DND-41 (cell line): ENCODE results near the gene SFT2D1.

ENCODE experiments used
- ATAC-seq: fragments of 200-7000 bp; cut with Tn5 transposase; 3 replicates; pipeline ENCODE4 v1.9.1; 2021; ENCODE audit warnings: low read depth; ENCODE audit not compliant: insufficient read depth
- DNase-seq: peaks from one replicate; pipeline ENCODE4 v3.0.0-alpha.2; 2020
- H2AFZ ChIP-seq: 2 replicates; pipeline ENCODE4 v1.6.0; 2012; ENCODE audit warnings: low read depth, low read length
- H3K27ac ChIP-seq: 2 replicates; pipeline ENCODE4 v1.5.1; 2012; ENCODE audit warnings: low read length, inconsistent platforms
- H3K27me3 ChIP-seq: fragments of 200-600 bp; sonication (generic); 2 replicates; pipeline ENCODE4 v1.6.0; 2012; ENCODE audit warnings: low read length, mild to moderate bottlenecking, inconsistent platforms; ENCODE audit not compliant: insufficient read depth, poor library complexity
- H3K36me3 ChIP-seq: 2 replicates; pipeline ENCODE4 v1.5.1; 2012; ENCODE audit warnings: low read length, inconsistent platforms; ENCODE audit not compliant: insufficient read depth
- H3K4me1 ChIP-seq: 2 replicates; pipeline ENCODE4 v1.5.1; 2012; ENCODE audit warnings: mild to moderate bottlenecking, low read length; ENCODE audit not compliant: insufficient read depth
- H3K4me2 ChIP-seq: 2 replicates; pipeline ENCODE4 v1.6.0; 2012; ENCODE audit warnings: mild to moderate bottlenecking, moderate library complexity, low read length, inconsistent platforms; ENCODE audit not compliant: insufficient read depth
- H3K4me3 ChIP-seq, 2 experiments: fragments of 200-600 bp in 1 of 2; shearing (Covaris generic) in 1 of 2; 2 replicates each; pipeline ENCODE4 v1.5.1; 2012 to 2016; ENCODE audit warnings: inconsistent platforms in 2 of 2, low read length in 2 of 2, mild to moderate bottlenecking in 2 of 2, low read depth in 1 of 2, moderate library complexity in 1 of 2
- H3K79me2 ChIP-seq: 2 replicates; pipeline ENCODE4 v1.6.0; 2012; ENCODE audit warnings: low read length, inconsistent platforms; ENCODE audit not compliant: insufficient read depth
- H3K9ac ChIP-seq: 2 replicates; pipeline ENCODE4 v1.6.0; 2012; ENCODE audit warnings: low read depth, mild to moderate bottlenecking, inconsistent platforms, low read length, moderate library complexity
- H3K9me3 ChIP-seq: 2 replicates; pipeline ENCODE4 v1.5.1; 2012; ENCODE audit warnings: low read length, moderate library complexity, mild to moderate bottlenecking, inconsistent platforms; ENCODE audit not compliant: insufficient read depth, severe bottlenecking
- H4K20me1 ChIP-seq: 2 replicates; pipeline ENCODE4 v1.6.0; 2012; ENCODE audit warnings: low read length; ENCODE audit not compliant: insufficient read depth
- EZH2 ChIP-seq: IDR thresholded peaks from 3 replicates; pipeline ENCODE4 v1.6.1; 2012; ENCODE audit warnings: borderline replicate concordance, low read depth, mild to moderate bottlenecking, moderate library complexity, low read length, inconsistent platforms; ENCODE audit not compliant: severe bottlenecking
- TF ChIP-seq, protein P1 (sequence below): IDR thresholded peaks from 2 replicates; pipeline ENCODE4 v1.5.1; 2012; ENCODE audit warnings: borderline replicate concordance, low read length, moderate library complexity, mild to moderate bottlenecking; ENCODE audit not compliant: poor library complexity, severe bottlenecking; ENCODE audit errors: extremely low read depth

Gene SFT2D1

DNA sequence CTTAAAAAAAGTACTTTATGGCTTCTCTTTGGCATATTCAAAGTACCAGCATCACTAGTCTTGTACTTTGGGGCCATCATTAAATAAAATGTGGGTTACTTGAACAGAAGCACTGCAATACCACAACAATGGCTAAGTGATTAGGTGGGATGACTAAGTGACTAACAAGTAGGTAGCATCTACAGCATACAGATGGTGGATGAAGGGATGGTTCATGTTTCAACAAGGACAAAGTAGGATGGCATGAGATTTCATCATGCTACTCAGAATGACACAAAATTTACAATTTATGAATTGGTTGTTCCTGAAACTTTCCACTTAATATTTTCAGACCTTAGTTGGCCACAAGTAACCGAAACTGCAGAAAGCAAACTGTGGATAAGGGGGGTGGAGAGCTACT, 32.7 kb upstream of the SFT2D1 start:
- H3K4me2 ChIP-seq = no peak overlapping the region

GRCh38 chr6:166370489-166370888, 28.1 kb upstream of the SFT2D1 start:
- Histone ChIP-seq H3K79me2 (peaks cover 3% of the 10 kb centered on the region), H3K4me1 (no peaks in the 10 kb centered on the region), H3K27me3 (no peaks in the 10 kb centered on the region), H3K4me2 (no peak overlapping the region), H3K9ac (no peak overlapping the region), H3K27ac (no peak overlapping the region), H3K4me3 (no peak overlapping the region), H3K36me3 (peaks cover 15% of the 10 kb centered on the region), H4K20me1 (no peaks in the 10 kb centered on the region; the same call in 1 of the 2 replicates), H2AFZ (no peak overlapping the region), H3K9me3 (no peaks in the 10 kb centered on the region)
- TF ChIP-seq EZH2 = no peak
- TF ChIP-seq, protein P1, sequence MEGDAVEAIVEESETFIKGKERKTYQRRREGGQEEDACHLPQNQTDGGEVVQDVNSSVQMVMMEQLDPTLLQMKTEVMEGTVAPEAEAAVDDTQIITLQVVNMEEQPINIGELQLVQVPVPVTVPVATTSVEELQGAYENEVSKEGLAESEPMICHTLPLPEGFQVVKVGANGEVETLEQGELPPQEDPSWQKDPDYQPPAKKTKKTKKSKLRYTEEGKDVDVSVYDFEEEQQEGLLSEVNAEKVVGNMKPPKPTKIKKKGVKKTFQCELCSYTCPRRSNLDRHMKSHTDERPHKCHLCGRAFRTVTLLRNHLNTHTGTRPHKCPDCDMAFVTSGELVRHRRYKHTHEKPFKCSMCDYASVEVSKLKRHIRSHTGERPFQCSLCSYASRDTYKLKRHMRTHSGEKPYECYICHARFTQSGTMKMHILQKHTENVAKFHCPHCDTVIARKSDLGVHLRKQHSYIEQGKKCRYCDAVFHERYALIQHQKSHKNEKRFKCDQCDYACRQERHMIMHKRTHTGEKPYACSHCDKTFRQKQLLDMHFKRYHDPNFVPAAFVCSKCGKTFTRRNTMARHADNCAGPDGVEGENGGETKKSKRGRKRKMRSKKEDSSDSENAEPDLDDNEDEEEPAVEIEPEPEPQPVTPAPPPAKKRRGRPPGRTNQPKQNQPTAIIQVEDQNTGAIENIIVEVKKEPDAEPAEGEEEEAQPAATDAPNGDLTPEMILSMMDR = no peak
- DNase-seq (no peak), ATAC-seq (no peak)

More for the DNA sequence above, 32.7 kb upstream of the SFT2D1 start:
- TF ChIP-seq, protein P1 = no peak
- TF ChIP-seq EZH2 = no peak
- Histone ChIP-seq H3K4me3 (no peak overlapping the region), H3K79me2 (peaks cover 31% of the 10 kb centered on the region), H3K9ac (no peak overlapping the region), H3K4me1 (0 out of 2 replicates have a peak, but pooled peaks cover 2% of the 10 kb centered on the region), H3K27me3 (no peaks in the 10 kb centered on the region), H2AFZ (no peak overlapping the region), H3K27ac (no peak overlapping the region), H3K36me3 (no peaks in the 10 kb centered on the region; the same call in 1 of the 2 replicates), H3K9me3 (no peaks in the 10 kb centered on the region), H4K20me1 (no peaks in the 10 kb centered on the region; the same call in 1 of the 2 replicates)
- DNase-seq (no peak), ATAC-seq (no peak)

GRCh38 chr6:166369782-166370181, 27.4 kb upstream of the SFT2D1 start:
- peaks cover 3% of the 10 kb centered on the region for H3K79me2 ChIP-seq
- no peaks in the 10 kb centered on the region for H4K20me1 ChIP-seq
- no peak overlapping the region for H3K9ac ChIP-seq
- DNase-seq (no peak), ATAC-seq (no peak)
- no peaks in the 10 kb centered on the region for H3K4me1 ChIP-seq
- H3K27me3 ChIP-seq = no peaks in the 10 kb centered on the region
- TF ChIP-seq, protein P1 = no peak
- no peak for TF ChIP-seq EZH2
- no peak overlapping the region for H3K4me3 ChIP-seq
- no peak overlapping the region for H2AFZ ChIP-seq
- H3K27ac ChIP-seq = no peak overlapping the region
- no peak overlapping the region for H3K4me2 ChIP-seq
- H3K36me3 ChIP-seq = peaks cover 21% of the 10 kb centered on the region
- no peaks in the 10 kb centered on the region for H3K9me3 ChIP-seq

DNA sequence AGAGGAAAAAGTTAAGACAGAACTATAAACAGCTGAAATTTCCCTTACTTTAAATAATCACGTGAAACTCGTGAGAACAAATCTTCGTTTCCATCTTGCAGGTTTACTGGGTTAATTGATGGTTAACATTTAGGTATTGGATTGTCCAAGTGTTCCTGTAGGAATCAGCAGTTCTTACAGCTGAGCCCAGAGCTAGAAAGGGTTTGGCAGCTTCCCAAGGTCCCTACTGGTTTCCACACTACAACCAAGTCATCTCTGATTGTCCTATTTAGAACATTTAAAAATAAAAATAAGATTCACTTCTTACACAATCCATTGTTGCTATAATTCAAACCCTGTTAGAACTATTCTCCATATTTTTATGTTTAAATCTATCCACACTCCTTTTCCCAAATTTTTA, 24.6 kb upstream of the SFT2D1 start:
- Histone ChIP-seq H3K4me2 (no peak overlapping the region), H3K9me3 (no peaks in the 10 kb centered on the region), H3K9ac (no peak overlapping the region), H3K4me1 (no peaks in the 10 kb centered on the region), H3K27me3 (no peaks in the 10 kb centered on the region), H4K20me1 (no peaks in the 10 kb centered on the region), H3K27ac (no peak overlapping the region), H3K79me2 (no peaks in the 10 kb centered on the region; the same call in 1 of the 2 replicates), H3K36me3 (peaks cover 37% of the 10 kb centered on the region), H2AFZ (no peak overlapping the region), H3K4me3 (no peak overlapping the region)
- DNase-seq (no peak), ATAC-seq (no peak)
- TF ChIP-seq, protein P1 = no peak
- no peak for TF ChIP-seq EZH2
